ENCODE results near the gene DPP6. TPM values are rescaled to one million over a fixed set of nuclear protein-coding genes. Genes with fewer than 3 reads are reported as not detected.
"Not testable (repeated sequence)": the region's sequence is repeated elsewhere in the genome, so short reads cannot be mapped to it uniquely, and the experiment has no call there.

The DPP6 gene
- total and polyA plus RNA-seq, 4 experiments from 2014 or later = not detected

GRCh38 chr7:154087037-154087725 lies 35.0 kb downstream of the DPP6 start:
- H3K36me3 ChIP-seq (ENCODE audit: insufficient read depth, low read length); CTCF ChIA-PET (ENCODE audit: partially characterized antibody); H3K4me3 ChIP-seq (ENCODE audit: low read length in 2 of 2); H3K27ac Mint-ChIP-seq; H3K27me3 ChIP-seq (ENCODE audit: insufficient read depth, low read length); H3K4me1 Mint-ChIP-seq; H3K9me3 Mint-ChIP-seq; intact Hi-C loops (cut with micrococcal nuclease); H3K4me1 ChIP-seq (ENCODE audit: insufficient read depth, low read length); POLR2A ChIA-PET (ENCODE audit: partially characterized antibody); H3K27ac ChIP-seq (ENCODE audit: low read depth, low read length); DNase-seq; H3K27me3 Mint-ChIP-seq; H3K4me3 Mint-ChIP-seq; H3K9me3 ChIP-seq (ENCODE audit: control insufficient read depth in 1 of 2, low read length in 2 of 2); H3K36me3 Mint-ChIP-seq: not testable (repeated sequence)

- H3K36me3 ChIP-seq (ENCODE audit: insufficient read depth, low read length); H3K36me3 Mint-ChIP-seq; H3K4me3 ChIP-seq (ENCODE audit: low read length in 2 of 2); H3K4me1 ChIP-seq (ENCODE audit: insufficient read depth, low read length); H3K27me3 ChIP-seq (ENCODE audit: insufficient read depth, low read length); CTCF ChIA-PET (ENCODE audit: partially characterized antibody); H3K4me1 Mint-ChIP-seq; DNase-seq; H3K27me3 Mint-ChIP-seq; H3K27ac ChIP-seq (ENCODE audit: low read depth, low read length); H3K4me3 Mint-ChIP-seq; H3K9me3 ChIP-seq (ENCODE audit: control insufficient read depth in 1 of 2, low read length in 2 of 2); intact Hi-C loops (cut with micrococcal nuclease); H3K9me3 Mint-ChIP-seq; POLR2A ChIA-PET (ENCODE audit: partially characterized antibody); H3K27ac Mint-ChIP-seq: not testable (repeated sequence)
Observed at GRCh38 chr7:154092093-154092492, 39.9 kb downstream of the DPP6 start.

GRCh38 chr7:154095201-154095600 lies 43.0 kb downstream of the DPP6 start:
- H3K27me3 Mint-ChIP-seq; POLR2A ChIA-PET (ENCODE audit: partially characterized antibody); H3K27ac Mint-ChIP-seq; H3K9me3 ChIP-seq (ENCODE audit: control insufficient read depth in 1 of 2, low read length in 2 of 2); H3K4me3 ChIP-seq (ENCODE audit: low read length in 2 of 2); CTCF ChIA-PET (ENCODE audit: partially characterized antibody); H3K4me3 Mint-ChIP-seq; H3K27me3 ChIP-seq (ENCODE audit: insufficient read depth, low read length); H3K36me3 ChIP-seq (ENCODE audit: insufficient read depth, low read length); DNase-seq; intact Hi-C loops (cut with micrococcal nuclease); H3K9me3 Mint-ChIP-seq; H3K4me1 Mint-ChIP-seq; H3K27ac ChIP-seq (ENCODE audit: low read depth, low read length); H3K36me3 Mint-ChIP-seq; H3K4me1 ChIP-seq (ENCODE audit: insufficient read depth, low read length): not testable (repeated sequence)

GRCh38 chr7:154105063-154105462 lies 52.9 kb downstream of the DPP6 start:
- H3K36me3 ChIP-seq (ENCODE audit: insufficient read depth, low read length); H3K36me3 Mint-ChIP-seq; H3K27me3 ChIP-seq (ENCODE audit: insufficient read depth, low read length); H3K4me1 Mint-ChIP-seq; H3K27me3 Mint-ChIP-seq; H3K4me3 Mint-ChIP-seq; H3K27ac Mint-ChIP-seq; intact Hi-C loops (cut with micrococcal nuclease); H3K27ac ChIP-seq (ENCODE audit: low read depth, low read length); DNase-seq; H3K4me1 ChIP-seq (ENCODE audit: insufficient read depth, low read length); POLR2A ChIA-PET (ENCODE audit: partially characterized antibody); H3K9me3 ChIP-seq (ENCODE audit: control insufficient read depth in 1 of 2, low read length in 2 of 2); H3K4me3 ChIP-seq (ENCODE audit: low read length in 2 of 2); CTCF ChIA-PET (ENCODE audit: partially characterized antibody): not testable (repeated sequence)
- H3K9me3 Mint-ChIP-seq = peaks cover 0 to 13% (median 0%) of the 10 kb centered on the region in 8 donors

- POLR2A ChIA-PET (ENCODE audit: partially characterized antibody) = not testable (repeated sequence)
Observed at GRCh38 chr7:154109615-154110014, 57.4 kb downstream of the DPP6 start.

GRCh38 chr7:154113732-154114351 lies 61.6 kb downstream of the DPP6 start:
- H3K27me3 Mint-ChIP-seq; H3K9me3 ChIP-seq (ENCODE audit: control insufficient read depth in 1 of 2, low read length in 2 of 2); intact Hi-C loops (cut with micrococcal nuclease); H3K4me1 Mint-ChIP-seq; H3K27ac Mint-ChIP-seq; H3K4me3 ChIP-seq (ENCODE audit: low read length in 2 of 2); H3K4me3 Mint-ChIP-seq; H3K9me3 Mint-ChIP-seq; H3K36me3 ChIP-seq (ENCODE audit: insufficient read depth, low read length); POLR2A ChIA-PET (ENCODE audit: partially characterized antibody); H3K27me3 ChIP-seq (ENCODE audit: insufficient read depth, low read length); DNase-seq; H3K36me3 Mint-ChIP-seq; H3K27ac ChIP-seq (ENCODE audit: low read depth, low read length); CTCF ChIA-PET (ENCODE audit: partially characterized antibody); H3K4me1 ChIP-seq (ENCODE audit: insufficient read depth, low read length): not testable (repeated sequence)

More at GRCh38 chr7:154109615-154110014, 57.4 kb downstream of the DPP6 start:
- H3K27me3 ChIP-seq (ENCODE audit: insufficient read depth, low read length); intact Hi-C loops (cut with micrococcal nuclease); H3K36me3 Mint-ChIP-seq; DNase-seq; H3K4me1 ChIP-seq (ENCODE audit: insufficient read depth, low read length); H3K36me3 ChIP-seq (ENCODE audit: insufficient read depth, low read length); H3K9me3 ChIP-seq (ENCODE audit: control insufficient read depth in 1 of 2, low read length in 2 of 2); H3K27me3 Mint-ChIP-seq; CTCF ChIA-PET (ENCODE audit: partially characterized antibody); H3K27ac ChIP-seq (ENCODE audit: low read depth, low read length); H3K4me3 ChIP-seq (ENCODE audit: low read length in 2 of 2); H3K9me3 Mint-ChIP-seq; H3K4me1 Mint-ChIP-seq; H3K4me3 Mint-ChIP-seq; H3K27ac Mint-ChIP-seq: not testable (repeated sequence)

- DNase-seq; H3K27ac ChIP-seq (ENCODE audit: low read depth, low read length); H3K9me3 ChIP-seq (ENCODE audit: control insufficient read depth in 1 of 2, low read length in 2 of 2); H3K27me3 ChIP-seq (ENCODE audit: insufficient read depth, low read length); intact Hi-C loops (cut with micrococcal nuclease); H3K4me3 Mint-ChIP-seq; H3K4me1 ChIP-seq (ENCODE audit: insufficient read depth, low read length); POLR2A ChIA-PET (ENCODE audit: partially characterized antibody); H3K9me3 Mint-ChIP-seq; CTCF ChIA-PET (ENCODE audit: partially characterized antibody); H3K4me3 ChIP-seq (ENCODE audit: low read length in 2 of 2); H3K36me3 ChIP-seq (ENCODE audit: insufficient read depth, low read length); H3K27me3 Mint-ChIP-seq; H3K27ac Mint-ChIP-seq; H3K36me3 Mint-ChIP-seq; H3K4me1 Mint-ChIP-seq: not testable (repeated sequence)
Observed at GRCh38 chr7:154117411-154118390, 65.5 kb downstream of the DPP6 start.

Measured in CD4-positive, alpha-beta memory T cell (primary cell).